Endothelial cell of umbilical vein (primary cell): ENCODE results near the gene PLAGL2.

ENCODE experiments used
- EZH2 ChIP-seq: IDR thresholded peaks from 2 replicates; pipeline ENCODE4 v1.6.1; 2012; ENCODE audit warnings: borderline replicate concordance, low read depth, mild to moderate bottlenecking, moderate library complexity, low read length, inconsistent platforms; ENCODE audit not compliant: severe bottlenecking
- FOS ChIP-seq: IDR thresholded peaks from 2 replicates; pipeline ENCODE4 v1.6.1; 2011; ENCODE audit warnings: mild to moderate bottlenecking, low read length, moderate library complexity, borderline replicate concordance; ENCODE audit not compliant: insufficient read depth
- GATA2 ChIP-seq: IDR thresholded peaks from 2 replicates; pipeline ENCODE4 v1.7.0; 2011; ENCODE audit warnings: low read depth, mild to moderate bottlenecking, moderate library complexity, mixed read lengths, low read length; ENCODE audit not compliant: insufficient read length, insufficient read depth
- JUN ChIP-seq: IDR thresholded peaks from 2 replicates; pipeline ENCODE4 v1.6.1; 2011; ENCODE audit warnings: borderline replicate concordance, low read depth; ENCODE audit not compliant: insufficient read length, insufficient read depth
- POLR2A ChIP-seq: IDR thresholded peaks from 2 replicates; pipeline ENCODE4 v1.6.1; 2012; ENCODE audit warnings: low read depth, mild to moderate bottlenecking, control low read depth, low read length
- POLR2AphosphoS5 ChIP-seq: IDR thresholded peaks from 2 replicates; pipeline ENCODE4 v1.6.1; 2012; ENCODE audit warnings: low read depth, mild to moderate bottlenecking, control low read depth, low read length, moderate library complexity; ENCODE audit not compliant: insufficient read depth
- TF ChIP-seq, protein P1 (sequence below), 2 donors: IDR thresholded peaks; 1 replicate in 1 of 2; 2 replicates in 1 of 2; pipeline ENCODE4 v1.5.1; 2011; ENCODE audit warnings: low read length in 2 of 2, mild to moderate bottlenecking in 2 of 2, moderate library complexity in 2 of 2, control low read depth in 1 of 2, inconsistent platforms in 1 of 2, low read depth in 1 of 2; ENCODE audit not compliant: insufficient read depth in 1 of 2; ENCODE audit errors: extremely low read depth in 1 of 2

GRCh38 chr20:32240205-32240604, 32.7 kb upstream of the PLAGL2 start:
- TF ChIP-seq, protein P1, sequence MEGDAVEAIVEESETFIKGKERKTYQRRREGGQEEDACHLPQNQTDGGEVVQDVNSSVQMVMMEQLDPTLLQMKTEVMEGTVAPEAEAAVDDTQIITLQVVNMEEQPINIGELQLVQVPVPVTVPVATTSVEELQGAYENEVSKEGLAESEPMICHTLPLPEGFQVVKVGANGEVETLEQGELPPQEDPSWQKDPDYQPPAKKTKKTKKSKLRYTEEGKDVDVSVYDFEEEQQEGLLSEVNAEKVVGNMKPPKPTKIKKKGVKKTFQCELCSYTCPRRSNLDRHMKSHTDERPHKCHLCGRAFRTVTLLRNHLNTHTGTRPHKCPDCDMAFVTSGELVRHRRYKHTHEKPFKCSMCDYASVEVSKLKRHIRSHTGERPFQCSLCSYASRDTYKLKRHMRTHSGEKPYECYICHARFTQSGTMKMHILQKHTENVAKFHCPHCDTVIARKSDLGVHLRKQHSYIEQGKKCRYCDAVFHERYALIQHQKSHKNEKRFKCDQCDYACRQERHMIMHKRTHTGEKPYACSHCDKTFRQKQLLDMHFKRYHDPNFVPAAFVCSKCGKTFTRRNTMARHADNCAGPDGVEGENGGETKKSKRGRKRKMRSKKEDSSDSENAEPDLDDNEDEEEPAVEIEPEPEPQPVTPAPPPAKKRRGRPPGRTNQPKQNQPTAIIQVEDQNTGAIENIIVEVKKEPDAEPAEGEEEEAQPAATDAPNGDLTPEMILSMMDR (IDR thresholded peaks at IDR 0.05; ENCODE audit: extremely low read depth in 1 of 2, insufficient read depth in 1 of 2, low read depth in 1 of 2, low read length in 2 of 2) = no peak
- TF ChIP-seq JUN (no peak), EZH2 (no peak), POLR2AphosphoS5 (no peak), FOS (no peak), POLR2A (no peak), GATA2 (no peak)
